Dendritic cell treated with granulocyte-macrophage colony-stimulating factor and Interleukin-4, amounts not matched to agents 40 ng/mL and 50 ng/mL, for 4 days (primary cell): Measurements from ENCODE around the gene TBL1X.

Experiments used
- H3K27ac Mint-ChIP-seq: one replicate; pipeline ENCODE4 v1.8.0; 2022; ENCODE audit warnings: mild to moderate bottlenecking, mixed read lengths
- H3K27me3 Mint-ChIP-seq: one replicate; pipeline ENCODE4 v1.8.0; 2022; ENCODE audit warnings: mild to moderate bottlenecking, mixed read lengths
- H3K36me3 Mint-ChIP-seq: one replicate; pipeline ENCODE4 v1.8.0; 2022; ENCODE audit warnings: low read depth, mixed read lengths
- H3K4me1 Mint-ChIP-seq: one replicate; pipeline ENCODE4 v1.8.0; 2022; ENCODE audit warnings: low read depth, mixed read lengths
- H3K4me3 Mint-ChIP-seq: one replicate; pipeline ENCODE4 v1.8.0; 2022; ENCODE audit warnings: mild to moderate bottlenecking, moderate library complexity, mixed read lengths
- H3K9me3 Mint-ChIP-seq: one replicate; pipeline ENCODE4 v1.8.0; 2022; ENCODE audit warnings: mixed read lengths
- intact Hi-C: fragments of 100-400 bp; cut with micrococcal nuclease; formaldehyde crosslinking; loops from one replicate; pipeline ENCODE4 v1.15.0; 2022

TBL1X gene

DNA sequence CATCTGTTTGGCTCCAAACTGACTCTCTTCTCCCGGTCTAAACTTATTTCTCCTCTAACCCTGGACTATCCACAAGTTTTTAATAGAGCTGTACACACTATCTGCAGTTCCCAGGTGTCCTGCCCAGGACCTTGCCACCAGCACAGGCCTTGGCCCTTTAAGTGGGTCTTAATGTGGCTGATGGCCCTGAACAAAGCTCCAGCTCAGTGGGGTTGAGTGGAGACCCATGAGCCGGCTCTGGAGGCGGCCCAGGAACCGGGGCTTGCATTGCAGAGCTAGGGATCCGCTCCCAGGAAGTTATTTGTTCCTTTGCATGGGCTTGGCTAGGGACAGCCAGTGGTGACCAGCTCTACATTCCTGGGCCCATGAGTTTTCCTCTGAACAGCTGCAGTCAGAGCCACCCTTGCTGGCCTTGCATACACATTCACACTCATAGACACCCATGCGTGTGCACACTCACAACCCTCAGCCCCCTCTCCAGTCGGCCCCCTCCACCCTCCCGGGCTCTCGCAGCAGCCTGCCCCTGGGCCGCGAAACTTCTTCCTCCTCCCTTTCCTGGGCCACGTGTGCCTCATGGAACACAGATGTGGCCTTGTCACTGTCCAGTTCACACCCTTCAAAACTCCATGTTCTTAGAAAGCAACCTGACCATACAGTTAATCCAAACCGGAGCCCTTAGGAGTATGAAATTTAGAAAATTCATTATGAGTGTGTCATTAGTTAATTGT, 242.6 kb downstream of the TBL1X start:
- Mint-ChIP-seq H3K36me3 (peaks cover 84% of the 10 kb centered on the region), H3K4me3 (no peak overlapping the region), H3K27me3 (no peaks in the 10 kb centered on the region), H3K27ac (no peak overlapping the region), H3K4me1 (peaks cover 13% of the 10 kb centered on the region), H3K9me3 (no peaks in the 10 kb centered on the region)
- intact Hi-C loops, result loop anchor here (2.0 to 10.0 kb wide), 4 partner anchors 243 to 890 kb away; partner anchors contain the start of gene TBL1X

DNA sequence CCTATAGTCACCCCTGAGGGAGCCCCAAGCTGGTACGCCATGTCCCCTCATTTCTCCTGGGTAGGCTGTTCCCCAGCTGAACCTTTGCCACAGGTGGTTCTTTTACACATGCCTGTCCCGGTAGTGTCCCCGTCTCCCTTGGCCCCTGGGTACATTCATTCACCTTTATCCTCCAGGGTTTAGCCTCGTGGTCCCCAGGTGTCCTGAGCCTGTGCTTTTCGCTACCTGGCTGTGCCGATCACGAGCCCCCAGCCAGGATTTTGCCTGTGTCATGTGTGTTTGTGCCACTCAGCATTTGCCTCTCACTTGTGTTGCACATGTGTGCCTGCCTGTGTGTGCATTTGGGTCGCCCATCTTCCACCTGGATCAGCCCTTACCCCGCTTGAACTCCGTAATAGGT, 243.2 kb downstream of the TBL1X start:
- intact Hi-C loops, result loop anchor here (2.0 to 10.0 kb wide), 4 partner anchors 243 to 891 kb away; partner anchors contain the start of gene TBL1X
- no peak overlapping the region for H3K27ac Mint-ChIP-seq
- H3K36me3 Mint-ChIP-seq, result peaks cover 85% of the 10 kb centered on the region

DNA sequence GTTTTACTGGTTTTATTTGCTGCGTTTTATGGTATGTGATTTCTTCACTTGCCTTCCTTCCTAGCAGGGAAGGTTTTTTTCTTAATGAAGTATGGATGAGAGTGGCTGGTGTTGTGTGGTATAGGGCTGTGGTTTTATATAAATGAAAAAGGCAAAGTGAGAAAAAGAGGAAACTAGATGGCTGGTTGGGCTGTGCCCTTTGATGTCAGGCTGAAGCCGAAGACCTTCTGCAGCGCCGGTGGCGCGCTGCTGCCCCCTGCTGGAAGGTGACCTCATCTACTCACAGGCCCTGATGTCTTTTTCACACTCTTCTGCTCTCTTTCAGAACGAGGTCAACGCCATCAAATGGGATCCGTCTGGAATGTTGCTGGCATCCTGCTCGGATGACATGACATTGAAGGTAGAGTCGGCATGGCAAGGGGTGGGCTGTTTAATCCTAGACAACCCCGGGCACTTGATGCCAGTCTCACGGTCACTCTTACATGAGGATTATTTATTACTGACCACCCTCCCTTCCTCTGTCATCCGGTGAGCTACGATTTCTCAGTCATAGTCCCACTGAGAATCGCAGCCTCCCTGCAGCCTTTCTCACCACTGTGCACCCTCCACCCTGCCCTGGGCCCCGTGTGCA, 244.2 kb downstream of the TBL1X start:
- Mint-ChIP-seq H3K27ac (no peak overlapping the region), H3K4me1 (peaks cover 13% of the 10 kb centered on the region), H3K9me3 (no peaks in the 10 kb centered on the region), H3K27me3 (no peaks in the 10 kb centered on the region), H3K4me3 (no peak overlapping the region), H3K36me3 (peaks cover 85% of the 10 kb centered on the region)
- intact Hi-C loops, result loop anchor here (2.0 to 10.0 kb wide), 4 partner anchors 244 to 892 kb away; partner anchors contain the start of gene TBL1X

More for the DNA sequence above, 243.2 kb downstream of the TBL1X start:
- Mint-ChIP-seq H3K4me1 (peaks cover 13% of the 10 kb centered on the region), H3K4me3 (no peak overlapping the region), H3K27me3 (no peaks in the 10 kb centered on the region), H3K9me3 (no peaks in the 10 kb centered on the region)

DNA sequence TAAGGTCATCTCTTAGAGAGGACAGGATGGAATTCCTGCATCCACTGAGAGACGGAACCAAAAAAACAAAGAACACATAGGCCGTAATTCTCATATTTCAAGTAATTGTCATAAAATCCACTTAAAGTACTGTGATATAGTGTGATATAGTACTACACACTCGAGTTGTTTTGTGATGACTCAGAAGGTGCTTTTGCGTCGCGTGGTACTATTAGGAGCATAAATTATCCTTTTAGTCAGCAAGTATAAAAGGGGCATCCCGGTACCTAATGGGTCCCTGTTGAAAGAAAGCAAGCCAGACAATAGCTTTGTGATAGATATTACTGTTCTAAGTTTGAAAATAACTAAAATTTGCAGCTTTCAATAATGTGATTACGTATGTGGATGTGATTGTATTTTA, 245.5 kb downstream of the TBL1X start:
- peaks cover 85% of the 10 kb centered on the region for H3K36me3 Mint-ChIP-seq
- intact Hi-C loops, result no loop called here
- peaks cover 13% of the 10 kb centered on the region for H3K4me1 Mint-ChIP-seq
- no peaks in the 10 kb centered on the region for H3K9me3 Mint-ChIP-seq
- no peaks in the 10 kb centered on the region for H3K27me3 Mint-ChIP-seq
- H3K27ac Mint-ChIP-seq, result no peak overlapping the region
- H3K4me3 Mint-ChIP-seq, result no peak overlapping the region

DNA sequence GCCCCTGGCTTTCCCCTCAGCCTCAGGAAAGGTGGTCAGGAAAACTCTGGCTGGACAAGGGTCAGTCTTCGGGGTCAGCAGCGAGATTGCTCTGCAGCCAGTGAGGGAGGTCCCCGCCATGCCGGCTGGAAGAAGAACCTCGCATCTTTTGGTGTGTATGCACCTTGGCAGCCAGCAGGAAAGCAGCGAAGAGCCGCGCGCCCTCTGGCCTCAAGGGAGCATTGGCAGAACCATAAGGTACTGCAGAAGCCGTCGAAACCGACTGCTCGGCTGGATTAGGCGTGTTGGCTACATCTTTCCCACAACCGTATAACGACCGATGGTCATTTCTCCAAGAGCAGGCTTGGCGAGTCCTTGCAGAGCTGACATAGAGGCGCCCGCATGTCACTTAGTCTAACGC, 252.5 kb downstream of the TBL1X start:
- Mint-ChIP-seq H3K27ac (no peak overlapping the region), H3K9me3 (peaks cover 31% of the 10 kb centered on the region), H3K27me3 (peaks cover 3% of the 10 kb centered on the region), H3K4me3 (no peak overlapping the region), H3K36me3 (peaks cover 96% of the 10 kb centered on the region), H3K4me1 (no peaks in the 10 kb centered on the region)
- intact Hi-C loops, result no loop called here

DNA sequence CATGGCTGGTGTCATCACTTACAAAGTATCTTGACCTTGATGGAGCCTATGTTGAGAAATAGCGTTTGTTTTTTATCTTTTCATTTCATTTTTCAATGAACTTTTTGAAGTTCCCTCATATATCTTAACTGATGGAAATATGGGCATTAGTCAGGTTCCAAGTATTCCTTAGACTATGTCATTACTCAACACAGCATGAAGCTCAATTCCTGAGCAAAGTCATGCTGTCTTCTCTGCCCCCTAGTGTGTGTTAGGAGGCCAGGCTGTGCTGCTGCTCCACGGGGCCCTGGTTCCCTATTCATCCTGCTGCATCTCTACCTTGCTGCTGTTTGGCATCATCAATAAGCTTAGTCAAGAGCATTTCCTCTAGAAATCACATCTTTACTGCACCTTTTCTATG, 259.9 kb downstream of the TBL1X start:
- Mint-ChIP-seq H3K36me3 (peaks cover 44% of the 10 kb centered on the region), H3K9me3 (peaks cover 39% of the 10 kb centered on the region), H3K4me1 (peaks cover 20% of the 10 kb centered on the region), H3K4me3 (no peak overlapping the region), H3K27ac (no peak overlapping the region), H3K27me3 (peaks cover 4% of the 10 kb centered on the region)
- intact Hi-C loops, result loop anchor here (10.0 kb wide), 1 partner anchor 260 kb away; no protein-coding TSS in a partner anchor

DNA sequence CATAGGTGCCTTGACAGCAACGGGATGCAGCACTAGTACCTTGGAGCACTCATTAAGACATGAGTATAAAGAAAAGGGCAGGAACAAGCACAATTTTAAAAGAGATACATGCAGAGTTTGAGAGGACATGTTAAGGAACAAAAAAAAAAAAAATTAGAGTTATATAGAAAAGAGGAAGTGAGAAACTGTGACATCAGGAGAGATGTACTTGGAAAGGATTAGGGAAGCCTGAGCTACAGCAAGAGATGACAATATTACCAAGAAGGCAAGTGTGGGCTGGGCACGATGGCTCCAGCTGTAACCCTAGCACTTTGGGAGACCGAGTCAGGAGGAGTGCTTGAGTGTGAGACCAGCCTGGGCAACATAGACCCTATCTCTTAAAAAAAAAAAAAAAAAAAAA, 263.4 kb downstream of the TBL1X start:
- no peaks in the 10 kb centered on the region for H3K27me3 Mint-ChIP-seq
- H3K9me3 Mint-ChIP-seq, result peaks cover 12% of the 10 kb centered on the region
- peaks cover 20% of the 10 kb centered on the region for H3K4me1 Mint-ChIP-seq
- intact Hi-C loops, result loop anchor here (10.0 kb wide), 1 partner anchor 257 kb away; no protein-coding TSS in a partner anchor
- H3K4me3 Mint-ChIP-seq, result no peak overlapping the region
- peaks cover 13% of the 10 kb centered on the region for H3K36me3 Mint-ChIP-seq
- peak overlapping the region; percentile 88 for H3K27ac Mint-ChIP-seq

DNA sequence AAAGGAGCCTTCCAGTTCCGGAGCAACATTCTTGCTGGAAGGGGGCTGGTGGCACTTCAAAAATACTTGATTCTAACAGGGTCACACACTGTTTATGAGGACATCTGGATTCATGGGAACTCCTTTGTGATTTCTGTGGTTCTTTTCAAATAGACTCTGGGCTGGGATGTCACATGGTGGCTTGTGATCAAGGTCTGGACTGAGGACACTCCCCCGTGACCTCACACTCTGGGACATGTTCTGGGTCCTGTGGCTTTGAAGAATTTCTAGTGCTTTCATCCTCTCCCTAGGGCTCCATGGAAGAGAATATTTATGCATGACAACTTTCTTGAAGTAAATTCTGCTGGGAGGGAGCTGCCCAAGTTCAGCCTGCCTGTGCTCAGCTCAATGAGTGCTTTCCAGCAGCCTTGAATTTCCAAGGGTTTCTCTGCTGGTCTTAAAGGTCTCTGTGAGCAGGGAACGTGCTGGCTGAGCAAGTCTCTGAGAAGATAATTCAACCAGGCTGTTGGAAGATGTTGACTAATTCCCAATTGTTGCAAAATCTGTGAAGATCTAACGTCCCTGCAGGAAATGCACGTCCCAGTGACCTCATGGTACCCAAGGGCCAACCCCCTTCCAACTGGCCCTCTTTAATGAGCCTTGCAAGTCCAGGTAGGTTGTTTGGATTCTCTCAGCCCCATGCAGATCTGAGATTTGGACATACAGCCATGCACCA, 264.5 kb downstream of the TBL1X start:
- intact Hi-C loops, result loop anchor here (10.0 kb wide), 1 partner anchor 255 kb away; no protein-coding TSS in a partner anchor
- Mint-ChIP-seq H3K27ac (peak overlapping the region; percentile 88), H3K9me3 (peaks cover 12% of the 10 kb centered on the region), H3K27me3 (peaks cover 4% of the 10 kb centered on the region), H3K4me1 (peaks cover 20% of the 10 kb centered on the region), H3K4me3 (no peak overlapping the region), H3K36me3 (peaks cover 12% of the 10 kb centered on the region)

DNA sequence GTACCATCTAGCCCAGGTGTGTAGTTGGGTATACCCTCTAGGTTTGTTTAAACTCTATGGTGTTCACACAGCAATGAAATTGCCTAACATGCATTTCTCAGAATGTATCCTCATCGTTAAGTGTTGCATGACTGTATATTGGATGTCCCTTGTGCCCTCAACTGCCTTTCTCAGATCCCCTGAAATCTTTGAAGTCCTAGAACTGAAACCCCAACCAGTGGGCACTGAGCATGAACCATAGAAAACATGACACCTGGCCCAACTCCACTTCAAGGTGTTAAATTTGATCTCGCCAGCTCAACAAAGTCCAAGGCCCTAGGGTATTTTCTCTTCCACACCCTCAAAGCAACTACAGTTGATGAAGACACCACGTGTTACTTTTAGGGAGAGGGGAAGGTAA, 265.2 kb downstream of the TBL1X start:
- H3K4me3 Mint-ChIP-seq, result no peak overlapping the region
- H3K9me3 Mint-ChIP-seq, result peaks cover 12% of the 10 kb centered on the region
- peaks cover 10% of the 10 kb centered on the region for H3K27me3 Mint-ChIP-seq
- intact Hi-C loops, result no loop called here
- peaks cover 20% of the 10 kb centered on the region for H3K4me1 Mint-ChIP-seq
- no peak overlapping the region for H3K27ac Mint-ChIP-seq
- peaks cover 12% of the 10 kb centered on the region for H3K36me3 Mint-ChIP-seq

DNA sequence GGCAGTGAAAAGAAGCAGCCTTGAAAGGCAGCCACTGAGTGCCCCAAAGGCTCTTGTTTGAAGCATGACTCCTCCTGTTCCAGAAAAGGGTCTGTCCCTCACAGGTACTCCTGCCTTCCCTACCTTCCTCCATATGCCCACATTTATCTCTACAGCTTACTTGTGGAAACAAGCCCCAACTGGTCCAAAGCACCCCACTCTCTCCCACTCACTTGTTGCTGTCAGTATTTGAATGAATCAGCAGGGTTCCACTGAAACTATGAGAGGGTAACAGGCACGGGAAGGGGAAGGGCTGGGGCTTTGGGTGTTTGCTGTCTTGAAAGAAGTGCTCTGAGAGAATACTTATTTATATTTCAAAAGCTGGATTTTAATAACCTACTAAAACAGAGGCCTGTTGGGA, 265.9 kb downstream of the TBL1X start:
- intact Hi-C loops, result no loop called here
- Mint-ChIP-seq H3K27me3 (peaks cover 13% of the 10 kb centered on the region), H3K36me3 (peaks cover 12% of the 10 kb centered on the region), H3K4me1 (peaks cover 20% of the 10 kb centered on the region), H3K9me3 (peaks cover 12% of the 10 kb centered on the region), H3K4me3 (no peak overlapping the region), H3K27ac (no peak overlapping the region)

DNA sequence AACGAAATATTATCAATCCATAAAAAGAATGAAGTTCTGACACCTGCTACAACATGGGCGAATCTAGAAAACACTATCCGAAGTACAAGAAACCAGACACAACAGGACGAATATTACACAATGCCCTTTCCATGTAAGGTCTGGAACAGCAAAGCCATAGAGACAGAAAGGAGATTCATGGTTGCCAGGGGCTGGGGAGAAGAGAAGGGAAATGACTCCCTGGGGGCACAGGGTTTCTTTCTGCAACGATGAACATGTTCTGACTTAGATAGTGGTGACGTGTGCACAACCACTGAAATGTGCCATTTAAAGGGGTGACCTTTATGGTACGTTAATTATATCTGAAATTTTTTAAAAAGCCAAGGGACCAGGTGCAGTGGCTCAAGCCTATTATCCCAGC, 272.5 kb downstream of the TBL1X start:
- Mint-ChIP-seq H3K36me3 (no peaks in the 10 kb centered on the region), H3K9me3 (no peaks in the 10 kb centered on the region), H3K4me1 (peaks cover 5% of the 10 kb centered on the region), H3K4me3 (no peak overlapping the region), H3K27ac (no peak overlapping the region), H3K27me3 (peaks cover 43% of the 10 kb centered on the region)
- intact Hi-C loops, result no loop called here

DNA sequence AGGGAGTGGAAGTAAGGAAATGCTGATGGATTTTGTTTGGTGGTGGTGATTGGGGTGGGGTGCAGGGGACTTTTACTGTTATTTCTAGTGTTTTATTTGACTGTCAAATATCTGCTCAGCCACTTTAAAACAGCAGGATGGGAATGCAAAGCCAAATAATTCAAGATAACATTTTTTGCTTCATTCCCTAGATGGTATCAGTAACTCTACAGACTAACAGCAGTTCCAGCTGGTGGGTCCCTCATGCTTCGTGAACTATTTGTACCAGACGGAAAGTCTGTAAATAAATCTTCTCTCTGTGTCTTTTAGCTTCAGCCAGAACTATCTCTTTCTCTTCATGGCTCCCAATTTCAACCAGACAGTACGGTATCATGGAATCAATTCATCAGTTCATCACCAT, 273.3 kb downstream of the TBL1X start:
- Mint-ChIP-seq H3K36me3 (no peaks in the 10 kb centered on the region), H3K4me1 (peaks cover 5% of the 10 kb centered on the region), H3K4me3 (no peak overlapping the region), H3K27ac (no peak overlapping the region), H3K9me3 (no peaks in the 10 kb centered on the region), H3K27me3 (peaks cover 46% of the 10 kb centered on the region)
- intact Hi-C loops, result no loop called here

DNA sequence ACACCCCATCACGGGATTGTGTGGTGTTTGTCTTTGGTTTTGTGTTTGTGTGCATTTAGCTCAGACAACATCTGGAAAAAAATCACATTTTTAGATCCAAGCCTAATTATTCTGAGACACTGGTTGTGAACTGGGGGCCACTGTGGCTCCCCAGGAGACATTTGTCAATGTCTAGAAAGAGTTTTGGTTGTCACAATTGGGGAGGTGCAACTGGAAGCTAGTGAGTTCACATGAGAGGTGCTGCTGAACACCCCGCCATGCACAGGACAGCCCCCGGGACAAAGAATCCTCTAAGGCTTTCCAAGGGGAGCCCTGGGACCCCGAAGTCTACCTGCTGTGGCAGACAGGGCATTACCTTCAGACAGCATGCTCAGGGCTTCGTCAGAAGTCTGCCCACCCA, 274.3 kb downstream of the TBL1X start:
- H3K9me3 Mint-ChIP-seq, result no peaks in the 10 kb centered on the region
- H3K4me3 Mint-ChIP-seq, result no peak overlapping the region
- no peak overlapping the region for H3K27ac Mint-ChIP-seq
- intact Hi-C loops, result no loop called here
- H3K27me3 Mint-ChIP-seq, result peaks cover 44% of the 10 kb centered on the region
- H3K36me3 Mint-ChIP-seq, result no peaks in the 10 kb centered on the region
- peaks cover 5% of the 10 kb centered on the region for H3K4me1 Mint-ChIP-seq
